ENCODE results near the gene MOB4. TPM values are rescaled to one million over a fixed set of nuclear protein-coding genes. Genes with fewer than 3 reads are reported as not detected.

The MOB4 gene
- total RNA-seq, 4 donors from 2014 or later: 12.3 to 27.9 (median 25.3) TPM

DNA sequence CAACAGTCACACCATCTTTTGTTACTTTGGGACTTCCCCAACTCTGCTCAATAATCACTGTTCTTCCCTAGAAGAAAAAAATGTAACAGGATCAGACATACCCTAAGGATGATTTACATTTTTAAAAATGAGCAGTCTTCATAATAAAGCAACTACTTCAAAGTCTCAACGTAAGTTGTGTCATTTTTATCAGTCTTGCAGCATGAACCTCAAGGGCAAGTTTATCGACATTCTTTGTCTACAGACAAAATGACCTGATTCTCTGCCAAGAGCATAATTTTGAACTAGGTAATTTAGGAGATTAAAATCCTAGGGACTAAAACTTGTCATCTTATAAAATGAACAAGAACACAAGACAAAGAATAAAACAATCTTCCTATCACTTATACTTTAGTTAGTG, 18.5 kb upstream of the MOB4 start:
- in situ Hi-C loops (cut with MboI; ENCODE audit: low pct_ligation_motif_present in 1 of 4, low pct_unique_long_range_greater_than_20kb in 1 of 4, low sequenced_read_pairs in 3 of 4) (loop anchor here in 1 of 4 donors (10.0 kb wide), 1 partner anchor 63 kb away; the partner anchor contains the start of gene SF3B1), intact Hi-C loops (cut with DNase I; ENCODE audit: low total_unique reads) (no loop called here)
- Histone ChIP-seq H3K36me3 (peaks cover 0 to 46% (median 17%) of the 10 kb centered on the region in 4 donors), H3K9me3 (no peaks in the 10 kb centered on the region), H3K4me3 (no peak overlapping the region), H3K27me3 (no peaks in the 10 kb centered on the region), H3K4me1 (peaks cover 17 to 50% (median 39%) of the 10 kb centered on the region in 4 donors), H3K27ac (peak overlapping the region in 1 of 4 donors; percentile 99)
- no peak for DNase-seq
- 28 to 32% methylated on average over 2 of the region's 2 CpGs for WGBS, 2 donors (ENCODE audit: low coverage in 1 of 2)
- TF ChIP-seq POLR2A (IDR thresholded peaks at IDR 0.05) (no peak), CTCF (IDR thresholded peaks at IDR 0.05) (no peak), POLR2AphosphoS5 (IDR thresholded peaks at IDR 0.05) (no peak), EP300 (IDR thresholded peaks at IDR 0.05; ENCODE audit: low read depth) (no peak)

DNA sequence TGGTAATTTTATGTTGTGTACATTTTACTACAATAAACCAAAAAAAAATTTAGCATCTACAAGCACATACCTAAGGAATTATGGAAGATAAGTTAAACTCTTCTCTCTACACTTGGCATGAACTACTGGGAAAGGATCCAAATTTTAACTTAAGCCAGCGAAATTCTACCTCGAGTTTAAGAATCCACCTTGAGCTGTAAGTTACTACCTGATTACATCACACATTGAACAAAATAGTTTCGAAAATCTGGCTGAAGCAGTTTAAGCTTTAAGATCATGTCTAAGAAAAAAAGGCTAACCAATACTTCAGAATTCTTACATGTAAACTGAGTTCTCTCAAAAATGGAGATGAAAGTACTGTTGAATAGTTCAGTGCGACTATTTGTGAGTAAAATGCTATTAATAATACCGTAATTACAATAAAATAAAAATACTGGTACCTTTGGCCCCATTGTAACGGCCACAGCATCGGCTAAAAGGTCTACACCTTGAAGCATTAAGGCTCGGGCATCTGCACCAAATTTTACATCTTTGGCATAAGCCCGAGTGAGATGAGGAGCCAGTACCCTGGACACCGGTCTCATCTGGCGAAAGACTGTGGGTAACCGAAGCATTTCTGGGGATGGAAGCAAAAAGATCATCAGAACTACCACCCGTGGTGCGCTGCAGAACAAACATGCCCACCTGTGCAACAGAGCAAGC, 17.5 kb upstream of the MOB4 start:
- Histone ChIP-seq H3K27ac (peak overlapping the region; percentile 98 to 100 (median 99)), H3K27me3 (no peaks in the 10 kb centered on the region), H3K9me3 (no peaks in the 10 kb centered on the region), H3K36me3 (peaks cover 0 to 35% (median 14%) of the 10 kb centered on the region in 4 donors), H3K4me1 (peaks cover 17 to 58% (median 42%) of the 10 kb centered on the region in 4 donors), H3K4me3 (peak overlapping the region; percentile 86 to 99 (median 91))
- in situ Hi-C loops (cut with MboI; ENCODE audit: low pct_ligation_motif_present in 1 of 4, low pct_unique_long_range_greater_than_20kb in 1 of 4, low sequenced_read_pairs in 3 of 4): loop anchor here in 1 of 4 donors (10.0 kb wide), 1 partner anchor 64 kb away; the partner anchor contains the start of gene SF3B1
- intact Hi-C loops (cut with DNase I; ENCODE audit: low total_unique reads): loop anchor here (2.0 kb wide), 1 partner anchor 64 kb away; the partner anchor contains the start of gene SF3B1
- no peak for DNase-seq
- 4 to 7% methylated on average over 6 to 14 of the region's 14 CpGs for WGBS, 2 donors (ENCODE audit: low coverage in 1 of 2)
- TF ChIP-seq EP300 (IDR thresholded peaks at IDR 0.05; ENCODE audit: low read depth) (no peak), CTCF (IDR thresholded peaks at IDR 0.05) (no peak), POLR2A (IDR thresholded peaks at IDR 0.05) (no peak), POLR2AphosphoS5 (IDR thresholded peaks at IDR 0.05) (no peak)

DNA sequence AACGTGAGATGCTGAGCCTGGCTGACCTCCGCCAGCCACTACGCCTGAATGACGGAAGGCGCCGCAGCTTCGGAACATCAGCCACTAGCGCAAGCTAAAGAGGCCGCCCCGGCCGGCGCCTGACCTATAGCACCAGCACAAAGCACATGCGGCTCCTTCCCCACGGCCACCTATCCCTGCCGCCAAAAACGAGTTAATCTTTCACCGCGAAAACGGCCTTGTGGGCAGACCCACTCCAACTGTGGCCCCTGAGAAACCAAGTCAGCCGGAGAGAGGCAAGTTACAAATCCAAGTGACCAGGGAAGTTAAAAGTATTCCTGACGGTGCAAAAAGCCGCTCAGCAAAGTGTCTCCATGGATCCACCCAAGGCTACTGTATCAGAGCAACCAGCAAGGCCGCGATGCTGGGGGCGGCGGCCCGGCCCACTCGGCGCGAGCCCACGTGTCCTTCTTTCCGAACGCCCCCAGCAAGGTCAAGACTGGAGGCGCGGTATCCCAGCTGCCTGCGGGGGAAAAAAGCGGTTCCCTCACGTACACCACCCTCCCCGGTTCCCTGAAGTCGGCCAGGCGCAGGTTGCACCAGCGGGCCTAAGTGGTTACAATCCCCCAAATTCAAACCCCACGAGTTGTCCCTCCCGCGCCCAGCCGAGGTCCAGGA, 16.8 kb upstream of the MOB4 start:
- DNase-seq: peak; percentile 76
- no peaks in the 10 kb centered on the region for H3K27me3 ChIP-seq
- H3K4me3 ChIP-seq: peak overlapping the region; percentile 86 to 99 (median 91)
- peaks cover 17 to 58% (median 42%) of the 10 kb centered on the region in 4 donors for H3K4me1 ChIP-seq
- peak overlapping the region; percentile 98 to 100 (median 99) for H3K27ac ChIP-seq
- intact Hi-C loops (cut with DNase I; ENCODE audit: low total_unique reads): loop anchor here (2.0 kb wide), 1 partner anchor 64 kb away; the partner anchor contains the start of gene SF3B1
- in situ Hi-C loops (cut with MboI; ENCODE audit: low pct_ligation_motif_present in 1 of 4, low pct_unique_long_range_greater_than_20kb in 1 of 4, low sequenced_read_pairs in 3 of 4): loop anchor here in 1 of 4 donors (10.0 kb wide), 1 partner anchor 64 kb away; the partner anchor contains the start of gene SF3B1
- H3K9me3 ChIP-seq: no peaks in the 10 kb centered on the region
- WGBS, 2 donors (ENCODE audit: low coverage in 1 of 2): 2% methylated on average over 42 of the region's 46 CpGs; no CpG with 5 or more reads in 1 of the 2 donors
- peaks cover 0 to 32% (median 11%) of the 10 kb centered on the region in 4 donors for H3K36me3 ChIP-seq
- TF ChIP-seq EP300 (IDR thresholded peaks at IDR 0.05; ENCODE audit: low read depth): no peak
- peak; percentile 49 for TF ChIP-seq POLR2A (IDR thresholded peaks at IDR 0.05)
- TF ChIP-seq POLR2AphosphoS5 (IDR thresholded peaks at IDR 0.05): peak in 2 of 3 donors; percentile 41 to 45

GRCh38 chr2:197499594-197500502, 16.0 kb upstream of the MOB4 start, which contains the start of the genes HSPD1 and HSPE1:
HSPD1 (minus strand) TSS chr2:197499840; CDS start chr2:197498848, 992 bp downstream.
HSPE1 (plus strand) TSS chr2:197500379; CDS start chr2:197500437, 58 bp downstream.
- H3K36me3 ChIP-seq: peaks cover 0 to 32% (median 8%) of the 10 kb centered on the region in 4 donors
- peaks cover 17 to 58% (median 42%) of the 10 kb centered on the region in 4 donors for H3K4me1 ChIP-seq
- in situ Hi-C loops (cut with MboI; ENCODE audit: low pct_ligation_motif_present in 1 of 4, low pct_unique_long_range_greater_than_20kb in 1 of 4, low sequenced_read_pairs in 3 of 4) (loop anchor here in 1 of 4 donors (10.0 kb wide), 1 partner anchor 65 kb away; the partner anchor contains the start of gene SF3B1), intact Hi-C loops (cut with DNase I; ENCODE audit: low total_unique reads) (loop anchor here (2.0 kb wide), 1 partner anchor 65 kb away; the partner anchor contains the start of gene SF3B1)
- peak within 1 kb of the TSS; percentile 98 to 100 (median 99) for H3K27ac ChIP-seq
- WGBS, 2 donors (ENCODE audit: low coverage in 1 of 2): 0 to 1% methylated on average over 6 to 49 of the region's 104 CpGs
- peak; percentile 99 for DNase-seq
- H3K4me3 ChIP-seq: peak within 1 kb of the TSS; percentile 86 to 99 (median 91)
- TF ChIP-seq POLR2AphosphoS5 (IDR thresholded peaks at IDR 0.05) (peak; percentile 98 to 99 (median 99)), CTCF (IDR thresholded peaks at IDR 0.05) (peak in 1 of 5 experiments; percentile 9), POLR2A (IDR thresholded peaks at IDR 0.05) (peak; percentile 97), EP300 (IDR thresholded peaks at IDR 0.05; ENCODE audit: low read depth) (peak; percentile 92)
- no peaks in the 10 kb centered on the region for H3K9me3 ChIP-seq
- H3K27me3 ChIP-seq: no peaks in the 10 kb centered on the region

Measured in transverse colon (tissue), 4 donors.